HepG2 (cell line): ENCODE measurements around the gene TSHZ1. TPM values are rescaled to one million over a fixed set of nuclear protein-coding genes. Genes with fewer than 3 reads are reported as not detected.

Experiments used
- ATAC-seq: fragments of 200-7000 bp; cut with Tn5 transposase; 3 replicates; pipeline ENCODE4 v1.9.1; 2020; ENCODE audit warnings: mild to moderate bottlenecking, moderate library complexity
- BruUV-seq: library from RNA; stranded (reverse); fragments of 400-500 nt; replicated peaks from 2 replicates; lab custom pipeline; 2021; lab: Mats Ljungman, UMichigan
- CTCF ChIA-PET: fragments of 300-600 bp; formaldehyde crosslinking; extraction: SDS; loops from one replicate; lab custom pipeline; 2021; ENCODE audit warnings: low total read pairs, inconsistent platforms, low intra/inter-chr PET ratio; lab: Yijun Ruan, JAX
- POLR2A ChIA-PET: fragments of 350-600 bp; sonication (Branson Sonifier 250); formaldehyde crosslinking; loops from one replicate; lab custom pipeline; 2020; ENCODE audit warnings: antibody characterized with exemption, inconsistent platforms; lab: Yijun Ruan, JAX
- DNase-seq: peaks from one replicate; pipeline ENCODE4 v3.0.0-alpha.2; 2015; ENCODE audit warnings: low spot score
- FAIRE-seq: peaks from 3 replicates; lab custom pipeline; 2011; peaks lifted over from hg19 to GRCh38; lab: Jason Lieb, UNC
- H2AFZ ChIP-seq: one replicate; pipeline ENCODE4 v1.6.1; 2011; ENCODE audit warnings: low read length, inconsistent platforms
- H3K27ac ChIP-seq: fragments of 300-600 bp; 3 replicates; pipeline ENCODE4 v1.8.0; 2011; ENCODE audit warnings: mixed run types, mild to moderate bottlenecking, mixed read lengths, low read length, inconsistent platforms; ENCODE audit not compliant: insufficient read depth; ENCODE audit errors: extremely low read length
- H3K27me3 ChIP-seq, 2 experiments: fragments of 200-600 bp in 1 of 2; 2 replicates in 1 of 2; 3 replicates in 1 of 2; pipeline versions ENCODE4 v1.6.0 to v1.8.0; 2011; ENCODE audit warnings: low read length in 2 of 2, mild to moderate bottlenecking in 2 of 2, moderate library complexity in 2 of 2, inconsistent platforms in 1 of 2; ENCODE audit not compliant: insufficient read depth in 2 of 2, control insufficient read depth in 1 of 2
- H3K36me3 ChIP-seq, 2 experiments: fragments of 200-600 bp in 1 of 2; replicated peaks in 1 of 2; 2 replicates in 1 of 2; 3 replicates in 1 of 2; pipeline versions ENCODE4 v1.5.1 to v1.8.0; 2011; ENCODE audit warnings: low read length in 2 of 2, inconsistent platforms in 1 of 2; ENCODE audit not compliant: insufficient read depth in 2 of 2, control insufficient read depth in 1 of 2
- H3K4me1 ChIP-seq: 2 replicates; pipeline ENCODE4 v1.5.1; 2012; ENCODE audit warnings: low read length, inconsistent platforms; ENCODE audit not compliant: insufficient read depth
- H3K4me2 ChIP-seq: 2 replicates; pipeline ENCODE4 v1.6.0; 2011; ENCODE audit warnings: low read depth, low read length, inconsistent platforms
- H3K4me3 ChIP-seq, 3 experiments: fragments of 200-600 bp in 1 of 3; sonication (generic), shearing (Covaris generic) in 1 of 3; replicated peaks in 1 of 3; 2 replicates each; pipeline ENCODE4 v1.5.1; 2011 to 2016; ENCODE audit warnings: low read length in 3 of 3, inconsistent platforms in 2 of 3, low read depth in 2 of 3, mild to moderate bottlenecking in 2 of 3, control low read depth in 1 of 3, mixed read lengths in 1 of 3; ENCODE audit not compliant: insufficient read depth in 1 of 3
- H3K79me2 ChIP-seq: one replicate; pipeline ENCODE4 v1.6.1; 2011; ENCODE audit warnings: low read length, inconsistent platforms; ENCODE audit not compliant: insufficient read depth
- H3K9ac ChIP-seq: 2 replicates; pipeline ENCODE4 v1.6.0; 2011; ENCODE audit warnings: mild to moderate bottlenecking, low read depth, low read length, inconsistent platforms; ENCODE audit not compliant: insufficient read depth
- H3K9me3 ChIP-seq: 2 replicates; pipeline ENCODE4 v1.5.1; 2012; ENCODE audit warnings: mild to moderate bottlenecking, low read length
- H4K20me1 ChIP-seq: 2 replicates; pipeline ENCODE4 v1.6.0; 2011; ENCODE audit warnings: inconsistent platforms, mild to moderate bottlenecking, low read length, moderate library complexity; ENCODE audit not compliant: insufficient read depth
- EEA1 ChIP-seq: sonication (generic); formaldehyde crosslinking; IDR thresholded peaks from 2 replicates; pipeline ENCODE4 v1.5.1; 2020; ENCODE audit warnings: mild to moderate bottlenecking, missing genetic modification reagents, borderline replicate concordance
- RNF2 ChIP-seq: fragments of 450-650 bp; conservative IDR thresholded peaks from 2 replicates; pipeline ENCODE4 v1.6.1; 2016; ENCODE audit warnings: low read depth
- ZFY ChIP-seq: sonication (generic); formaldehyde crosslinking; IDR thresholded peaks from 2 replicates; pipeline ENCODE4 v1.4.0; 2020; ENCODE audit warnings: missing genetic modification reagents
- ZKSCAN1 ChIP-seq: fragments of 150-350 bp; IDR thresholded peaks from 2 replicates; pipeline ENCODE4 v1.6.1; 2014; ENCODE audit warnings: low read length
- ZNF335 ChIP-seq: sonication (generic); formaldehyde crosslinking; IDR thresholded peaks from 2 replicates; pipeline ENCODE4 v1.4.0; 2020; ENCODE audit warnings: missing genetic modification reagents
- ZNF644 ChIP-seq: IDR thresholded peaks from 2 replicates; pipeline ENCODE4 v1.6.1; 2016; ENCODE audit warnings: low read depth
- ZNF782 ChIP-seq: sonication (generic); formaldehyde crosslinking; IDR thresholded peaks from 2 replicates; pipeline ENCODE4 v1.4.0; 2020; ENCODE audit warnings: missing genetic modification reagents, mild to moderate bottlenecking, borderline replicate concordance
- ZNF850 ChIP-seq: sonication (generic); formaldehyde crosslinking; conservative IDR thresholded peaks from 2 replicates; pipeline ENCODE4 v1.9.0; 2021; ENCODE audit warnings: mild to moderate bottlenecking, missing genetic modification reagents
- WGBS: methylation state at CpG from one replicate; pipeline ENCODE4 v1.1.6; 2017; ENCODE audit warnings: low lambda C conversion rate; 5-methylcytosine and 5-hydroxymethylcytosine counted together
- in situ Hi-C: cut with HindIII; loops from 2 replicates; pipeline ENCODE4 v1.10.0; 2017; ENCODE audit warnings: low pct_unique_long_range_greater_than_20kb; ENCODE audit not compliant: extremely low pct_ligation_motif_present
- intact Hi-C: fragments of 100-400 bp; cut with micrococcal nuclease; formaldehyde crosslinking; loops from one replicate; pipeline ENCODE4 v1.10.0; 2022; ENCODE audit not compliant: unreplicated experiment
- polyA plus RNA-seq, 8 experiments: library from polyadenylated mRNA; depleted of rRNA in 3 of 8; stranded (reverse) in 7 of 8; unstranded in 1 of 8; fragments of >200 nt; fragmentation: Illumina TruSeq in 4 of 8; extraction: Trizol in 4 of 8; gene quantifications; 2 replicates each; pipeline versions ENCODE4 v1.2.1 to v1.2.3, GENCODE V29; 2011 to 2016; ENCODE audit warnings: low read depth in 4 of 8, missing spikeins in 1 of 8, mixed read lengths in 1 of 8; ENCODE audit not compliant: insufficient read depth in 1 of 8
- total RNA-seq, 5 experiments: library from RNA; depleted of rRNA; stranded (reverse); fragments of >200 nt; fragmentation: Illumina TruSeq; extraction: Trizol; gene quantifications; 2 replicates each; pipeline ENCODE4 v1.2.3, GENCODE V29; 2016; ENCODE audit warnings: low read depth in 1 of 5
- TF ChIP-seq, protein P1 (sequence below): IDR thresholded peaks from 2 replicates; pipeline ENCODE4 v1.6.1; 2012; ENCODE audit warnings: low read depth, low read length, improper control_type of control experiment
- TF ChIP-seq, protein P2 (sequence below), 2 experiments: sonication (generic) in 1 of 2; formaldehyde crosslinking in 1 of 2; IDR thresholded peaks; 2 replicates each; pipeline versions ENCODE4 v1.5.1 to v1.6.1; 2011 to 2020; ENCODE audit warnings: borderline replicate concordance in 1 of 2, low read depth in 1 of 2, low read length in 1 of 2, mild to moderate bottlenecking in 1 of 2, missing genetic modification reagents in 1 of 2, moderate library complexity in 1 of 2

Gene TSHZ1
- total and polyA plus RNA-seq, 2 of the 13 experiments (the other 11 are each of a cell fraction or from before 2014, with no cell fraction given): 2.5 to 2.7 TPM

DNA sequence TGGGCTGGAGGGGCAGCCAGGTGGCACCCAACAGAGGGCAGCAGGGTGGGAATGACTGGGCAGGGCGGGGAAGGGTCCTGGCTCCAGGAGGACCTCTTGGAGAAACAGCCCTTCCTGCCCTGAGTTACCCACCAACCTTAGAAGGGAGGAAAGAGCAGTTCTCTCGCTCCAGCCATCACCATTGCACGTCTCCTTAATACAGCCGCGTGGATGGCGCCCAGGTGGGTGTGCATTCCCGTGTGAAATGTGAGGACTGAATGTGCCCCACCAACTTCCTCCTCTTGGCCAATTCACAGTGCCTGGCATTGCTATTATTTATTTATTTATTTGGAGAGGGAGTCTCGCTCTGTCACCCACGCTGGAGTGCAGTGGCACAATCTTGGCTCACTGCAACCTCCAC is 109.9 kb downstream of the TSHZ1 start (continued):
- TF ChIP-seq RNF2: no peak
- no peak for TF ChIP-seq ZFY (CRISPR knock-in tag)
- TF ChIP-seq, protein P1, sequence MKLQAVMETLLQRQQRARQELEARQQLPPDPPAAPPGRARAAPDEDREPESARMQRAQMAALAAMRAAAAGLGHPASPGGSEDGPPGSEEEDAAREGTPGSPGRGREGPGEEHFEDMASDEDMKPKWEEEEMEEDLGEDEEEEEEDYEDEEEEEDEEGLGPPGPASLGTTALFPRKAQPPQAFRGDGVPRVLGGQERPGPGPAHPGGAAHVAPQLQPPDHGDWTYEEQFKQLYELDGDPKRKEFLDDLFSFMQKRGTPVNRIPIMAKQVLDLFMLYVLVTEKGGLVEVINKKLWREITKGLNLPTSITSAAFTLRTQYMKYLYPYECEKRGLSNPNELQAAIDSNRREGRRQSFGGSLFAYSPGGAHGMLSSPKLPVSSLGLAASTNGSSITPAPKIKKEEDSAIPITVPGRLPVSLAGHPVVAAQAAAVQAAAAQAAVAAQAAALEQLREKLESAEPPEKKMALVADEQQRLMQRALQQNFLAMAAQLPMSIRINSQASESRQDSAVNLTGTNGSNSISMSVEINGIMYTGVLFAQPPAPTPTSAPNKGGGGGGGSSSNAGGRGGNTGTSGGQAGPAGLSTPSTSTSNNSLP: no peak
- no peak for TF ChIP-seq ZNF850 (CRISPR knock-in tag)
- no peak for TF ChIP-seq ZNF644
- no peak for TF ChIP-seq ZNF335
- TF ChIP-seq EEA1: no peak
- TF ChIP-seq ZKSCAN1: no peak
- TF ChIP-seq, all 625 proteins: peak for 0

DNA sequence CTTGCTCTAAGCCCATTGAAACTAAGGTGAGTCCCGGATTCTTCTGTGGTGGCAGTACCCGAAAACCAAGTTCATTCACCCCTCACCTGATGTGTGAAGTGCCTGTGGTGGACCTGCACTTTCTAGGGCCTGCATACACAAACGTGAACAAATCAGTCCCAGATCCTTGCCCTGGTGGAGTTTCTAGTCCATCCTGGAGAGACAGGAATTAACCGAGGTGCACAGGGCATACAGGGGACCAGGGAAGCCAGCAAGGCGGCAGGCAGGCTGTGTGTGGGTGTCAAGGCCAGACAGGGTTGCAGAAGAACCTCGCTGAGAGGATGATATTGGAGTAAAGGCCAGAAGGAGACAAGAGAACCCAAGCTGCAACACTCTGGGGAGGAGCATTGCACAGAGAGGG is 110.8 kb downstream of the TSHZ1 start:
- Histone ChIP-seq H3K4me3 (no peak overlapping the region), H2AFZ (no peak overlapping the region), H3K9ac (no peak overlapping the region), H3K79me2 (no peaks in the 10 kb centered on the region), H3K4me2 (no peak overlapping the region), H3K27me3 (peaks cover 0 to 11% of the 10 kb centered on the region in 2 experiments; a peak in 2 of 5 replicates), H3K36me3 (no peaks in the 10 kb centered on the region), H3K27ac (no peak overlapping the region), H4K20me1 (no peaks in the 10 kb centered on the region), H3K4me1 (no peaks in the 10 kb centered on the region), H3K9me3 (no peaks in the 10 kb centered on the region)
- no TSS peak for BruUV-seq
- DNase-seq (no peak), FAIRE-seq (no peak), ATAC-seq (no peak)
- ChIA-PET CTCF (no interaction called here), POLR2A (no interaction called here)
- intact Hi-C loops: no loop called here
- no peak for TF ChIP-seq ZNF782 (CRISPR knock-in tag)
- TF ChIP-seq, protein P2, sequence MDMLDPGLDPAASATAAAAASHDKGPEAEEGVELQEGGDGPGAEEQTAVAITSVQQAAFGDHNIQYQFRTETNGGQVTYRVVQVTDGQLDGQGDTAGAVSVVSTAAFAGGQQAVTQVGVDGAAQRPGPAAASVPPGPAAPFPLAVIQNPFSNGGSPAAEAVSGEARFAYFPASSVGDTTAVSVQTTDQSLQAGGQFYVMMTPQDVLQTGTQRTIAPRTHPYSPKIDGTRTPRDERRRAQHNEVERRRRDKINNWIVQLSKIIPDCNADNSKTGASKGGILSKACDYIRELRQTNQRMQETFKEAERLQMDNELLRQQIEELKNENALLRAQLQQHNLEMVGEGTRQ (IDR thresholded peaks at IDR 0.05; ENCODE audit: low read depth, low read length): no peak
- TF ChIP-seq, protein P2 (CRISPR knock-in tag; IDR thresholded peaks at IDR 0.05; ENCODE audit: borderline replicate concordance): no peak
- in situ Hi-C loops: no loop called here
- 19% methylated on average over 6 of the region's 6 CpGs for WGBS
